WTC11 (cell line): ENCODE results near the gene PLCL2. TPM values are rescaled to one million over a fixed set of nuclear protein-coding genes. Genes with fewer than 3 reads are reported as not detected.

ENCODE experiments used
- ATAC-seq: fragments of 200-7000 bp; cut with Tn5 transposase; 2 replicates; pipeline ENCODE4 v1.10.0; 2021; ENCODE audit warnings: mild to moderate bottlenecking, moderate library complexity
- CTCF ChIA-PET: fragments of 300-600 bp; sonication (Branson Sonifier 250); formaldehyde crosslinking; loops from one replicate; lab custom pipeline; 2021; ENCODE audit warnings: antibody characterized with exemption; lab: Charles Lee
- POLR2A ChIA-PET: fragments of 350-600 bp; sonication (Branson Sonifier 250); formaldehyde crosslinking; loops from one replicate; lab custom pipeline; 2021; ENCODE audit warnings: antibody characterized with exemption; lab: Charles Lee
- DNase-seq: peaks from one replicate; pipeline ENCODE4 v3.0.0; 2021; ENCODE audit warnings: low spot score
- H3K27ac Mint-ChIP-seq: 2 replicates; pipeline ENCODE4 v1.8.0; 2021; ENCODE audit warnings: mixed read lengths
- H3K27me3 Mint-ChIP-seq: 2 replicates; pipeline ENCODE4 v1.8.0; 2021; ENCODE audit warnings: low read depth, mild to moderate bottlenecking, moderate library complexity, mixed read lengths
- H3K36me3 Mint-ChIP-seq: 2 replicates; pipeline ENCODE4 v1.8.0; 2021; ENCODE audit warnings: mixed read lengths
- H3K4me1 Mint-ChIP-seq: 2 replicates; pipeline ENCODE4 v1.8.0; 2022; ENCODE audit warnings: mixed read lengths
- H3K4me3 Mint-ChIP-seq: 2 replicates; pipeline ENCODE4 v1.8.0; 2021; ENCODE audit warnings: mild to moderate bottlenecking, moderate library complexity, mixed read lengths
- H3K9me3 Mint-ChIP-seq: 2 replicates; pipeline ENCODE4 v1.8.0; 2021; ENCODE audit warnings: mixed read lengths
- ESRRA ChIP-seq: sonication (generic); formaldehyde crosslinking; IDR thresholded peaks from 2 replicates; pipeline ENCODE4 v1.8.1; 2022; ENCODE audit warnings: mild to moderate bottlenecking, missing genetic modification reagents, borderline replicate concordance
- GRHL2 ChIP-seq: fragments of 250-450 bp; sonication (Bioruptor Pico); IDR thresholded peaks from 2 replicates; pipeline ENCODE4 v1.8.0; 2022; ENCODE audit warnings: mild to moderate bottlenecking, moderate library complexity; ENCODE audit not compliant: insufficient replicate concordance, severe bottlenecking
- IRF2 ChIP-seq: sonication (generic); formaldehyde crosslinking; IDR thresholded peaks from 2 replicates; pipeline ENCODE4 v1.8.0; 2022; ENCODE audit warnings: low read depth, missing genetic modification reagents, borderline replicate concordance
- MAX ChIP-seq: sonication (generic); formaldehyde crosslinking; IDR thresholded peaks from 2 replicates; pipeline ENCODE4 v1.8.0; 2022; ENCODE audit warnings: mild to moderate bottlenecking, missing genetic modification reagents
- NFE2L1 ChIP-seq: sonication (generic); formaldehyde crosslinking; IDR thresholded peaks from 2 replicates; pipeline ENCODE4 v1.8.1; 2023; ENCODE audit warnings: missing genetic modification reagents
- NR1H2 ChIP-seq: sonication (generic); formaldehyde crosslinking; IDR thresholded peaks from 2 replicates; pipeline ENCODE4 v1.9.0; 2021; ENCODE audit warnings: mild to moderate bottlenecking, moderate library complexity, missing genetic modification reagents
- NR3C1 ChIP-seq: sonication (generic); formaldehyde crosslinking; conservative IDR thresholded peaks from 2 replicates; pipeline ENCODE4 v1.8.1; 2023; ENCODE audit warnings: low read depth, mild to moderate bottlenecking, missing genetic modification reagents
- PRRX2 ChIP-seq: fragments of 250-450 bp; sonication (Bioruptor Pico); IDR thresholded peaks from 2 replicates; pipeline ENCODE4 v1.8.0; 2021; ENCODE audit warnings: mild to moderate bottlenecking
- TEAD4 ChIP-seq: sonication (generic); formaldehyde crosslinking; IDR thresholded peaks from 2 replicates; pipeline ENCODE4 v1.8.0; 2022; ENCODE audit warnings: mild to moderate bottlenecking, missing genetic modification reagents
- ZNF232 ChIP-seq: sonication (generic); formaldehyde crosslinking; IDR thresholded peaks from 2 replicates; pipeline ENCODE4 v1.8.0; 2022; ENCODE audit warnings: mild to moderate bottlenecking, missing genetic modification reagents
- ZNF317 ChIP-seq: sonication (generic); formaldehyde crosslinking; IDR thresholded peaks from 2 replicates; pipeline ENCODE4 v1.8.1; 2023; ENCODE audit warnings: low read depth, mild to moderate bottlenecking, moderate library complexity, missing genetic modification reagents, borderline replicate concordance
- ZNF532 ChIP-seq: fragments of 250-450 bp; sonication (Bioruptor Pico); IDR thresholded peaks from 2 replicates; pipeline ENCODE4 v1.9.0; 2021; ENCODE audit warnings: mild to moderate bottlenecking, borderline replicate concordance
- total RNA-seq: library from RNA; stranded (reverse); gene quantifications from 3 replicates; pipeline ENCODE4 v1.2.3, GENCODE V29; 2021
- TF ChIP-seq, protein P1 (sequence below): sonication (generic); formaldehyde crosslinking; IDR thresholded peaks from 2 replicates; pipeline ENCODE4 v1.8.0; 2022; ENCODE audit warnings: mild to moderate bottlenecking, missing genetic modification reagents
- TF ChIP-seq, protein P2 (sequence below): fragments of 250-450 bp; sonication (Bioruptor Pico); IDR thresholded peaks from 2 replicates; pipeline ENCODE4 v1.9.0; 2021; ENCODE audit warnings: mild to moderate bottlenecking
- TF ChIP-seq, protein P3 (sequence below): sonication (generic); formaldehyde crosslinking; IDR thresholded peaks from 2 replicates; pipeline ENCODE4 v1.8.1; 2023; ENCODE audit warnings: mild to moderate bottlenecking, missing genetic modification reagents, moderate library complexity
- TF ChIP-seq, protein P4 (sequence below): sonication (generic); formaldehyde crosslinking; IDR thresholded peaks from 2 replicates; pipeline ENCODE4 v1.8.0; 2022; ENCODE audit warnings: missing genetic modification reagents

PLCL2 gene
- total RNA-seq, 1 experiment from 2014 or later: 11.8 TPM

- no peak for TF ChIP-seq NFE2L1 (CRISPR knock-in tag)
- no peak for TF ChIP-seq MAX
- no peak for TF ChIP-seq PRRX2 (CRISPR knock-in tag)
- TF ChIP-seq GRHL2 (CRISPR knock-in tag): no peak
- no peak for TF ChIP-seq NR1H2
- TF ChIP-seq, protein P1, sequence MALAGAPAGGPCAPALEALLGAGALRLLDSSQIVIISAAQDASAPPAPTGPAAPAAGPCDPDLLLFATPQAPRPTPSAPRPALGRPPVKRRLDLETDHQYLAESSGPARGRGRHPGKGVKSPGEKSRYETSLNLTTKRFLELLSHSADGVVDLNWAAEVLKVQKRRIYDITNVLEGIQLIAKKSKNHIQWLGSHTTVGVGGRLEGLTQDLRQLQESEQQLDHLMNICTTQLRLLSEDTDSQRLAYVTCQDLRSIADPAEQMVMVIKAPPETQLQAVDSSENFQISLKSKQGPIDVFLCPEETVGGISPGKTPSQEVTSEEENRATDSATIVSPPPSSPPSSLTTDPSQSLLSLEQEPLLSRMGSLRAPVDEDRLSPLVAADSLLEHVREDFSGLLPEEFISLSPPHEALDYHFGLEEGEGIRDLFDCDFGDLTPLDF (CRISPR knock-in tag): no peak
These were observed 163.1 kb downstream of the PLCL2 start (continued) for GRCh38 chr3:17047894-17048293.

DNA sequence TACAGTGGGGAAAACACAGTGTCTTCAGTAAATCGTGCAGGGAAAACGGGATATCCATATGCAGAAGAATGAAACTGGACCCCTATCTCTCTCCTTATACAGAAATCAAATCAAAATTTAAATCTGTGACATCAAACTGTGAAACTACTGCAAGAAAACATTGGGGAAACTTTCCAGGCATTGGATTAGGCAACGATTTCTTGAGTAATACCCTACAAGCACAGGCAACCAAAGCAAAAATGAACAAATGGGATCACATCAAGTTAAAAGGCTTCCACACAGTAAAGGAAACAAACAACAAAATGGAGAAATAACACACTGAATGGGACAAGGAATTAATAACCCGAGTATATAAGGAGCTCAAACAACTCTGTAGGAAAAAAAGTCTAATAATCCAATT is 165.3 kb downstream of the PLCL2 start:
- Mint-ChIP-seq H3K4me3 (no peak overlapping the region), H3K4me1 (peaks cover 34% of the 10 kb centered on the region), H3K9me3 (peaks cover 28% of the 10 kb centered on the region), H3K27ac (no peak overlapping the region)
- DNase-seq (no peak), ATAC-seq (no peak)
- POLR2A ChIA-PET: no interaction called here
- no peak for TF ChIP-seq ZNF232 (CRISPR knock-in tag)
- no peak for TF ChIP-seq IRF2 (CRISPR knock-in tag)
- TF ChIP-seq, protein P2, sequence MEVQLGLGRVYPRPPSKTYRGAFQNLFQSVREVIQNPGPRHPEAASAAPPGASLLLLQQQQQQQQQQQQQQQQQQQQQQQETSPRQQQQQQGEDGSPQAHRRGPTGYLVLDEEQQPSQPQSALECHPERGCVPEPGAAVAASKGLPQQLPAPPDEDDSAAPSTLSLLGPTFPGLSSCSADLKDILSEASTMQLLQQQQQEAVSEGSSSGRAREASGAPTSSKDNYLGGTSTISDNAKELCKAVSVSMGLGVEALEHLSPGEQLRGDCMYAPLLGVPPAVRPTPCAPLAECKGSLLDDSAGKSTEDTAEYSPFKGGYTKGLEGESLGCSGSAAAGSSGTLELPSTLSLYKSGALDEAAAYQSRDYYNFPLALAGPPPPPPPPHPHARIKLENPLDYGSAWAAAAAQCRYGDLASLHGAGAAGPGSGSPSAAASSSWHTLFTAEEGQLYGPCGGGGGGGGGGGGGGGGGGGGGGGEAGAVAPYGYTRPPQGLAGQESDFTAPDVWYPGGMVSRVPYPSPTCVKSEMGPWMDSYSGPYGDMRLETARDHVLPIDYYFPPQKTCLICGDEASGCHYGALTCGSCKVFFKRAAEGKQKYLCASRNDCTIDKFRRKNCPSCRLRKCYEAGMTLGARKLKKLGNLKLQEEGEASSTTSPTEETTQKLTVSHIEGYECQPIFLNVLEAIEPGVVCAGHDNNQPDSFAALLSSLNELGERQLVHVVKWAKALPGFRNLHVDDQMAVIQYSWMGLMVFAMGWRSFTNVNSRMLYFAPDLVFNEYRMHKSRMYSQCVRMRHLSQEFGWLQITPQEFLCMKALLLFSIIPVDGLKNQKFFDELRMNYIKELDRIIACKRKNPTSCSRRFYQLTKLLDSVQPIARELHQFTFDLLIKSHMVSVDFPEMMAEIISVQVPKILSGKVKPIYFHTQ (CRISPR knock-in tag): no peak
- TF ChIP-seq NR1H2: no peak
- TF ChIP-seq NR3C1 (CRISPR knock-in tag): no peak
- no peak for TF ChIP-seq TEAD4
- TF ChIP-seq ESRRA (CRISPR knock-in tag): no peak
- no peak for TF ChIP-seq ZNF317
- no peak for TF ChIP-seq ZNF532 (CRISPR knock-in tag)
- TF ChIP-seq, protein P3, sequence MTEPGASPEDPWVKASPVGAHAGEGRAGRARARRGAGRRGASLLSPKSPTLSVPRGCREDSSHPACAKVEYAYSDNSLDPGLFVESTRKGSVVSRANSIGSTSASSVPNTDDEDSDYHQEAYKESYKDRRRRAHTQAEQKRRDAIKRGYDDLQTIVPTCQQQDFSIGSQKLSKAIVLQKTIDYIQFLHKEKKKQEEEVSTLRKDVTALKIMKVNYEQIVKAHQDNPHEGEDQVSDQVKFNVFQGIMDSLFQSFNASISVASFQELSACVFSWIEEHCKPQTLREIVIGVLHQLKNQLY (CRISPR knock-in tag): no peak
- TF ChIP-seq, protein P4, sequence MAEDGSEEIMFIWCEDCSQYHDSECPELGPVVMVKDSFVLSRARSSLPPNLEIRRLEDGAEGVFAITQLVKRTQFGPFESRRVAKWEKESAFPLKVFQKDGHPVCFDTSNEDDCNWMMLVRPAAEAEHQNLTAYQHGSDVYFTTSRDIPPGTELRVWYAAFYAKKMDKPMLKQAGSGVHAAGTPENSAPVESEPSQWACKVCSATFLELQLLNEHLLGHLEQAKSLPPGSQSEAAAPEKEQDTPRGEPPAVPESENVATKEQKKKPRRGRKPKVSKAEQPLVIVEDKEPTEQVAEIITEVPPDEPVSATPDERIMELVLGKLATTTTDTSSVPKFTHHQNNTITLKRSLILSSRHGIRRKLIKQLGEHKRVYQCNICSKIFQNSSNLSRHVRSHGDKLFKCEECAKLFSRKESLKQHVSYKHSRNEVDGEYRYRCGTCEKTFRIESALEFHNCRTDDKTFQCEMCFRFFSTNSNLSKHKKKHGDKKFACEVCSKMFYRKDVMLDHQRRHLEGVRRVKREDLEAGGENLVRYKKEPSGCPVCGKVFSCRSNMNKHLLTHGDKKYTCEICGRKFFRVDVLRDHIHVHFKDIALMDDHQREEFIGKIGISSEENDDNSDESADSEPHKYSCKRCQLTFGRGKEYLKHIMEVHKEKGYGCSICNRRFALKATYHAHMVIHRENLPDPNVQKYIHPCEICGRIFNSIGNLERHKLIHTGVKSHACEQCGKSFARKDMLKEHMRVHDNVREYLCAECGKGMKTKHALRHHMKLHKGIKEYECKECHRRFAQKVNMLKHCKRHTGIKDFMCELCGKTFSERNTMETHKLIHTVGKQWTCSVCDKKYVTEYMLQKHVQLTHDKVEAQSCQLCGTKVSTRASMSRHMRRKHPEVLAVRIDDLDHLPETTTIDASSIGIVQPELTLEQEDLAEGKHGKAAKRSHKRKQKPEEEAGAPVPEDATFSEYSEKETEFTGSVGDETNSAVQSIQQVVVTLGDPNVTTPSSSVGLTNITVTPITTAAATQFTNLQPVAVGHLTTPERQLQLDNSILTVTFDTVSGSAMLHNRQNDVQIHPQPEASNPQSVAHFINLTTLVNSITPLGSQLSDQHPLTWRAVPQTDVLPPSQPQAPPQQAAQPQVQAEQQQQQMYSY (CRISPR knock-in tag): no peak
- TF ChIP-seq, all 79 proteins: peak for 0
- CTCF ChIA-PET: no interaction called here
- Mint-ChIP-seq H3K36me3 (peaks cover 17% of the 10 kb centered on the region), H3K27me3 (no peaks in the 10 kb centered on the region)
